CD4-positive, alpha-beta memory T cell (primary cell): Measurements from ENCODE around the gene MGAT3. TPM values are rescaled to one million over a fixed set of nuclear protein-coding genes. Genes with fewer than 3 reads are reported as not detected.

Source experiments
- CTCF ChIA-PET: fragments of 350-600 bp; sonication (Branson Sonifier 250); formaldehyde crosslinking; loops from one replicate; lab custom pipeline; 2021; ENCODE audit warnings: inconsistent platforms; ENCODE audit not compliant: partially characterized antibody; lab: Charles Lee
- POLR2A ChIA-PET: fragments of 350-600 bp; sonication (Branson Sonifier 250); formaldehyde crosslinking; loops from one replicate; lab custom pipeline; 2021; ENCODE audit not compliant: partially characterized antibody; lab: Charles Lee
- DNase-seq, 5 donors: peaks; one replicate each; pipeline versions ENCODE4 v3.0.0 to v3.0.0-alpha.2; 2020 to 2022; ENCODE audit warnings: mixed read lengths in 1 of 5
- H3K27ac ChIP-seq: one replicate; pipeline ENCODE4 v1.7.0; 2013; ENCODE audit warnings: low read depth, low read length
- H3K27me3 ChIP-seq: 2 replicates; pipeline ENCODE4 v1.7.0; 2013; ENCODE audit warnings: mild to moderate bottlenecking, low read length, moderate library complexity; ENCODE audit not compliant: insufficient read depth
- H3K36me3 ChIP-seq: 2 replicates; pipeline ENCODE4 v1.7.0; 2013; ENCODE audit warnings: mild to moderate bottlenecking, low read length, moderate library complexity; ENCODE audit not compliant: insufficient read depth
- H3K4me1 ChIP-seq: 2 replicates; pipeline ENCODE4 v1.7.0; 2013; ENCODE audit warnings: mild to moderate bottlenecking, low read length, moderate library complexity; ENCODE audit not compliant: insufficient read depth
- H3K4me3 ChIP-seq, 2 donors: one replicate each; pipeline ENCODE4 v1.7.0; 2013; ENCODE audit warnings: low read length in 2 of 2, mild to moderate bottlenecking in 1 of 2
- H3K9me3 ChIP-seq, 2 donors: one replicate each; pipeline ENCODE4 v1.7.0; 2013; ENCODE audit warnings: low read length in 2 of 2, control low read depth in 1 of 2; ENCODE audit not compliant: control insufficient read depth in 1 of 2
- H3K27ac Mint-ChIP-seq, 7 donors: one replicate each; pipeline ENCODE4 v1.8.0; 2020 to 2021; ENCODE audit warnings: mixed read lengths in 7 of 7, mild to moderate bottlenecking in 6 of 7, inconsistent platforms in 3 of 7, moderate library complexity in 3 of 7
- H3K27me3 Mint-ChIP-seq, 2 donors: one replicate each; pipeline ENCODE4 v1.8.0; 2020 to 2021; ENCODE audit warnings: mixed read lengths in 2 of 2
- H3K36me3 Mint-ChIP-seq, 2 donors: one replicate each; pipeline ENCODE4 v1.8.0; 2020 to 2021; ENCODE audit warnings: mixed read lengths in 2 of 2, inconsistent platforms in 1 of 2, mild to moderate bottlenecking in 1 of 2
- H3K4me1 Mint-ChIP-seq, 4 donors: one replicate each; pipeline ENCODE4 v1.8.0; 2020 to 2021; ENCODE audit warnings: mixed read lengths in 4 of 4, mild to moderate bottlenecking in 1 of 4
- H3K4me3 Mint-ChIP-seq, 8 donors: one replicate each; pipeline ENCODE4 v1.8.0; 2020 to 2021; ENCODE audit warnings: mixed read lengths in 8 of 8, mild to moderate bottlenecking in 7 of 8, moderate library complexity in 6 of 8, inconsistent platforms in 3 of 8
- H3K9me3 Mint-ChIP-seq, 8 donors: one replicate each; pipeline ENCODE4 v1.8.0; 2020 to 2021; ENCODE audit warnings: mixed read lengths in 8 of 8, mild to moderate bottlenecking in 5 of 8, inconsistent platforms in 3 of 8, moderate library complexity in 1 of 8
- intact Hi-C: fragments of 100-400 bp; cut with micrococcal nuclease; formaldehyde crosslinking; loops from one replicate; pipeline ENCODE4 v1.15.1; 2023
- polyA plus RNA-seq, 2 donors: library from polyadenylated mRNA; unstranded; fragments of 300-500 nt; fragmentation: Illumina TruSeq; gene quantifications; one replicate each; pipeline ENCODE4 v1.2.3, GENCODE V29; 2021
- total RNA-seq, 2 experiments: library from RNA; stranded (reverse); gene quantifications; one replicate each; pipeline ENCODE4 v1.2.3, GENCODE V29; 2021

MGAT3 gene
- total and polyA plus RNA-seq, 4 experiments from 2014 or later = 0.19 to 0.73 TPM; not detected in 2

GRCh38 chr22:39535831-39536449, 79.1 kb downstream of the MGAT3 start:
- CTCF ChIA-PET = interaction anchor here (1.0 to 8.7 kb wide), 11 partner anchors 10 to 812 kb away, joined by 3 to 179 read pairs (median 10); partner anchors contain the start of gene ADSL
- peaks cover 21% of the 10 kb centered on the region for H3K4me1 ChIP-seq
- no peak overlapping the region for H3K4me3 Mint-ChIP-seq
- H3K36me3 Mint-ChIP-seq = peaks cover 10 to 15% of the 10 kb centered on the region in 2 donors
- no peaks in the 10 kb centered on the region for H3K27me3 Mint-ChIP-seq
- no peak overlapping the region for H3K4me3 ChIP-seq
- H3K27ac Mint-ChIP-seq = no peak overlapping the region
- POLR2A ChIA-PET = interaction anchor here (1.0 to 3.0 kb wide), 2 partner anchors 489 to 501 kb away, joined by 4 to 21 read pairs; no protein-coding TSS in a partner anchor
- no peaks in the 10 kb centered on the region for H3K27me3 ChIP-seq
- H3K4me1 Mint-ChIP-seq = peaks cover 15 to 26% (median 21%) of the 10 kb centered on the region in 4 donors
- no peaks in the 10 kb centered on the region for H3K9me3 ChIP-seq
- H3K27ac ChIP-seq = no peak overlapping the region
- peak in 1 of 5 donors; percentile 38 for DNase-seq
- intact Hi-C loops = no loop called here
- peaks cover 0 to 2% (median 0%) of the 10 kb centered on the region in 8 donors for H3K9me3 Mint-ChIP-seq
- H3K36me3 ChIP-seq = no peaks in the 10 kb centered on the region

- intact Hi-C loops = no loop called here
- H3K27ac ChIP-seq = no peak overlapping the region
- no peak overlapping the region for H3K27ac Mint-ChIP-seq
- H3K27me3 Mint-ChIP-seq = no peaks in the 10 kb centered on the region
- CTCF ChIA-PET = interaction anchor here (0.7 to 8.7 kb wide), 4 partner anchors 9 to 489 kb away, joined by 3 to 179 read pairs (median 14); no protein-coding TSS in a partner anchor
- DNase-seq = peak in 1 of 5 donors; percentile 31
- POLR2A ChIA-PET = no interaction called here
- H3K4me3 Mint-ChIP-seq = no peak overlapping the region
- no peaks in the 10 kb centered on the region for H3K36me3 ChIP-seq
- no peak overlapping the region for H3K4me3 ChIP-seq
- peaks cover 8 to 18% (median 14%) of the 10 kb centered on the region in 4 donors for H3K4me1 Mint-ChIP-seq
- H3K36me3 Mint-ChIP-seq = peaks cover 3 to 9% of the 10 kb centered on the region in 2 donors
- H3K9me3 Mint-ChIP-seq = peaks cover 0 to 2% (median 0%) of the 10 kb centered on the region in 8 donors
- no peaks in the 10 kb centered on the region for H3K9me3 ChIP-seq
- peaks cover 13% of the 10 kb centered on the region for H3K4me1 ChIP-seq
- no peaks in the 10 kb centered on the region for H3K27me3 ChIP-seq
Observed at GRCh38 chr22:39536711-39537110, 79.9 kb downstream of the MGAT3 start.

GRCh38 chr22:39537975-39538374, 81.2 kb downstream of the MGAT3 start:
- Histone ChIP-seq H3K4me1 (peaks cover 9% of the 10 kb centered on the region), H3K27me3 (no peaks in the 10 kb centered on the region), H3K4me3 (no peak overlapping the region), H3K27ac (no peak overlapping the region), H3K9me3 (no peaks in the 10 kb centered on the region), H3K36me3 (no peaks in the 10 kb centered on the region)
- H3K27me3 Mint-ChIP-seq = peaks cover 0 to under 1% of the 10 kb centered on the region in 2 donors
- no peak overlapping the region for H3K4me3 Mint-ChIP-seq
- ChIA-PET POLR2A (no interaction called here), CTCF (interaction anchor here (0.9 to 8.7 kb wide), 8 partner anchors 14 to 810 kb away, joined by 3 to 179 read pairs (median 3); no protein-coding TSS in a partner anchor)
- no peak for DNase-seq
- no peaks in the 10 kb centered on the region for H3K9me3 Mint-ChIP-seq
- peaks cover 2 to 11% (median 5%) of the 10 kb centered on the region in 4 donors for H3K4me1 Mint-ChIP-seq
- H3K27ac Mint-ChIP-seq = no peak overlapping the region
- intact Hi-C loops = no loop called here
- H3K36me3 Mint-ChIP-seq = no peaks in the 10 kb centered on the region

Other genes with a start within 250 kb of the MGAT3 start
- 10 to 100 TPM; 15.7 to 16.9 TPM for gene PDGFB, start 212.0 kb upstream of the MGAT3 start, total RNA-seq
- gene PDGFB, start 212.0 kb upstream of the MGAT3 start, polyA plus RNA-seq = 10 to 100 TPM in 1 of 2 donors, 1 to 10 TPM in 1; 6.8 to 11.4 TPM
- gene RPL3, start 137.4 kb upstream of the MGAT3 start, total RNA-seq = 1,000 to 10,000 TPM; 3,492 to 3,635 TPM
- gene RPL3, start 137.4 kb upstream of the MGAT3 start, polyA plus RNA-seq = 1,000 to 10,000 TPM; 3,292 to 4,075 TPM
- gene SYNGR1, start 107.0 kb upstream of the MGAT3 start, total RNA-seq = not detected
- under 1 TPM; 0.30 to 0.62 TPM for gene SYNGR1, start 107.0 kb upstream of the MGAT3 start, polyA plus RNA-seq
- 10 to 100 TPM; 43.5 to 52.9 TPM for gene TAB1, start 57.2 kb upstream of the MGAT3 start, total RNA-seq
- gene TAB1, start 57.2 kb upstream of the MGAT3 start, polyA plus RNA-seq = 1 to 10 TPM; 4.0 TPM
- gene MIEF1, start 45.3 kb downstream of the MGAT3 start, total RNA-seq = 10 to 100 TPM; 40.5 to 44.3 TPM
- 10 to 100 TPM; 15.4 to 27.5 TPM for gene MIEF1, start 45.3 kb downstream of the MGAT3 start, polyA plus RNA-seq
- 100 to 1,000 TPM; 265 to 278 TPM for gene ATF4, start 63.5 kb downstream of the MGAT3 start, total RNA-seq
- 100 to 1,000 TPM in 1 of 2 donors, 10 to 100 TPM in 1; 44.4 to 109 TPM for gene ATF4, start 63.5 kb downstream of the MGAT3 start, polyA plus RNA-seq
- gene RPS19BP1, start 75.7 kb downstream of the MGAT3 start, total RNA-seq = 10 to 100 TPM; 66.9 to 67.1 TPM
- gene RPS19BP1, start 75.7 kb downstream of the MGAT3 start, polyA plus RNA-seq = 100 to 1,000 TPM; 103 to 112 TPM
- gene CACNA1I, start 113.7 kb downstream of the MGAT3 start, total RNA-seq = 10 to 100 TPM; 57.8 to 58.0 TPM
- gene CACNA1I, start 113.7 kb downstream of the MGAT3 start, polyA plus RNA-seq = 1 to 10 TPM in 1 of 2 donors, under 1 TPM in 1; 0.30 to 1.6 TPM